OCI-LY3 (cell line): ENCODE data around the gene RBM33.

ENCODE experiments used
- H2AFZ ChIP-seq: fragments of 200-600, 300-600 bp; shearing (Covaris generic); 2 replicates; pipeline ENCODE4 v1.6.0; 2014; ENCODE audit warnings: antibody characterized with exemption, low read depth, low read length
- H3K27ac ChIP-seq: fragments of 200-600, 300-600 bp; sonication (generic); 2 replicates; pipeline ENCODE4 v1.5.1; 2014; ENCODE audit warnings: mild to moderate bottlenecking, low read length, moderate library complexity, mixed read lengths
- H3K27me3 ChIP-seq: fragments of 200-600, 300-600 bp; sonication (generic); 2 replicates; pipeline ENCODE4 v1.6.1; 2014; ENCODE audit warnings: low read depth, low read length, mixed read lengths
- H3K36me3 ChIP-seq: fragments of 200-600, 300-600 bp; sonication (generic); replicated peaks from 2 replicates; pipeline ENCODE3; 2014; ENCODE audit warnings: low read depth, low read length, mixed read lengths
- H3K4me1 ChIP-seq: fragments of 300-600, 200-600 bp; sonication (generic); 2 replicates; pipeline ENCODE4 v1.6.1; 2014; ENCODE audit warnings: low read length, mixed read lengths
- H3K4me2 ChIP-seq: fragments of 200-600, 300-600 bp; sonication (generic); 2 replicates; pipeline ENCODE4 v1.6.1; 2014; ENCODE audit warnings: low read length, mixed read lengths
- H3K4me3 ChIP-seq: fragments of 300-600, 200-600 bp; sonication (generic); 2 replicates; pipeline ENCODE4 v1.5.1; 2014; ENCODE audit warnings: antibody characterized with exemption, mild to moderate bottlenecking, low read length, moderate library complexity
- H3K79me2 ChIP-seq: fragments of 300-600, 200-600 bp; shearing (Covaris generic); 2 replicates; pipeline ENCODE4 v1.6.1; 2014; ENCODE audit warnings: mild to moderate bottlenecking, low read length, mixed read lengths
- H3K9ac ChIP-seq: fragments of 300-600, 200-600 bp; shearing (Covaris generic); 2 replicates; pipeline ENCODE4 v1.6.0; 2014; ENCODE audit warnings: mild to moderate bottlenecking, low read length, moderate library complexity
- H3K9me3 ChIP-seq: fragments of 200-600, 300-600 bp; shearing (Covaris generic); 2 replicates; pipeline ENCODE4 v1.6.1; 2014; ENCODE audit warnings: low read length, mixed read lengths; ENCODE audit not compliant: insufficient read depth
- H4K20me1 ChIP-seq: fragments of 200-600, 300-600 bp; sonication (generic); 2 replicates; pipeline ENCODE4 v1.6.1; 2016; ENCODE audit warnings: low read length, mixed read lengths; ENCODE audit not compliant: insufficient read depth
- EZH2phosphoT487 ChIP-seq: fragments of 200-600 bp; shearing (Covaris generic); IDR thresholded peaks from 2 replicates; pipeline ENCODE4 v1.6.1; 2018; ENCODE audit warnings: antibody characterized with exemption, mixed run types, low read depth
- TF ChIP-seq, protein P1 (sequence below): fragments of 200-600, 300-600 bp; sonication (generic); IDR thresholded peaks from 2 replicates; pipeline ENCODE4 v1.5.1; 2014; ENCODE audit warnings: antibody characterized with exemption, low read length, low read depth

Gene RBM33

DNA sequence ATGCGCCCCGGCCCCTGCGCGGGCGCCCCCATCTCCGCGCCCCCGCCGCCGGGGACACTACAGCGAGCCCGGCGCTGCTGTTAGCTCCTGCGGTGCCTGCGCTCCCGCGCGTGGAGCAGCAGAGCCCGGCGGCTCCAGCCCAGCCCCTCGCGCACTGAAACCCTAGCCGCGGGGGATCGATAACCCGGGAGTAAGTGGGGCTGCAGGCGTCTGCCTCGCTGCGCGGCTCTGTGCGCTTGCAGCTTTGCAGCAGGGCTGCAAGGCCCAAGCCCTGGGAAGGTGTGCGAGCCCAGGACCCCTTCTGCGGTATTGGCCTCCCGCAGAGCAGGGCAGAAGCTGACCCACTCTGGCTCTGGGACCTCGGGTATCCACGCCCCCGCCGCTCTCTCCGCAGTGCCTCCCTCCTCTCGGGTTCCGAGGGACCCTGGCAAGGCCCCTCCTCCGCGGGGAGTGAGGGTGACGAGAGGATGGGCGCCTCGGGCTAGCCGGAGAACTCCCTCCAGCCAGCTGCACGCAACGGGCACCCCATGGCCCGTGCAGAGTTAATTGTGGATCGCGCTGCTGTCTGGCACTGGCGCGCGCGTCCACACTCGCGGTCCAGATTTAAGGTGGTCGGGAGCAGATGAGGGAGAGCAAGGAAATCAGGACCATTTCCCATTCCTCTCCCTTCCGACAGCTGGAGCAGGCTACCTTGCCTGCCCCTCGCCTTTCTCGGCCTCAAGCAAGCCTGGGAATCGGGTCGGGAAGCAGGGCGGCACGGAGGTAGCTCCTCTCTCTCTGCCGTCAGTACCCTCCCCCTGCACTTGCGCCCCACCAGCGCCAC, 165.7 kb downstream of the RBM33 start:
- no peaks in the 10 kb centered on the region for H3K9me3 ChIP-seq
- H3K36me3 ChIP-seq: no peaks in the 10 kb centered on the region
- H2AFZ ChIP-seq: no peak overlapping the region
- H3K27ac ChIP-seq: no peak overlapping the region
- H3K27me3 ChIP-seq: peaks cover 12% of the 10 kb centered on the region; the same call in 1 of the 2 replicates
- H3K9ac ChIP-seq: no peak overlapping the region
- no peaks in the 10 kb centered on the region for H3K79me2 ChIP-seq
- no peak overlapping the region for H3K4me3 ChIP-seq
- no peaks in the 10 kb centered on the region for H3K4me1 ChIP-seq
- H3K4me2 ChIP-seq: no peak overlapping the region
- no peaks in the 10 kb centered on the region for H4K20me1 ChIP-seq
- no peak for TF ChIP-seq EZH2phosphoT487
- TF ChIP-seq, protein P1, sequence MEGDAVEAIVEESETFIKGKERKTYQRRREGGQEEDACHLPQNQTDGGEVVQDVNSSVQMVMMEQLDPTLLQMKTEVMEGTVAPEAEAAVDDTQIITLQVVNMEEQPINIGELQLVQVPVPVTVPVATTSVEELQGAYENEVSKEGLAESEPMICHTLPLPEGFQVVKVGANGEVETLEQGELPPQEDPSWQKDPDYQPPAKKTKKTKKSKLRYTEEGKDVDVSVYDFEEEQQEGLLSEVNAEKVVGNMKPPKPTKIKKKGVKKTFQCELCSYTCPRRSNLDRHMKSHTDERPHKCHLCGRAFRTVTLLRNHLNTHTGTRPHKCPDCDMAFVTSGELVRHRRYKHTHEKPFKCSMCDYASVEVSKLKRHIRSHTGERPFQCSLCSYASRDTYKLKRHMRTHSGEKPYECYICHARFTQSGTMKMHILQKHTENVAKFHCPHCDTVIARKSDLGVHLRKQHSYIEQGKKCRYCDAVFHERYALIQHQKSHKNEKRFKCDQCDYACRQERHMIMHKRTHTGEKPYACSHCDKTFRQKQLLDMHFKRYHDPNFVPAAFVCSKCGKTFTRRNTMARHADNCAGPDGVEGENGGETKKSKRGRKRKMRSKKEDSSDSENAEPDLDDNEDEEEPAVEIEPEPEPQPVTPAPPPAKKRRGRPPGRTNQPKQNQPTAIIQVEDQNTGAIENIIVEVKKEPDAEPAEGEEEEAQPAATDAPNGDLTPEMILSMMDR: no peak

DNA sequence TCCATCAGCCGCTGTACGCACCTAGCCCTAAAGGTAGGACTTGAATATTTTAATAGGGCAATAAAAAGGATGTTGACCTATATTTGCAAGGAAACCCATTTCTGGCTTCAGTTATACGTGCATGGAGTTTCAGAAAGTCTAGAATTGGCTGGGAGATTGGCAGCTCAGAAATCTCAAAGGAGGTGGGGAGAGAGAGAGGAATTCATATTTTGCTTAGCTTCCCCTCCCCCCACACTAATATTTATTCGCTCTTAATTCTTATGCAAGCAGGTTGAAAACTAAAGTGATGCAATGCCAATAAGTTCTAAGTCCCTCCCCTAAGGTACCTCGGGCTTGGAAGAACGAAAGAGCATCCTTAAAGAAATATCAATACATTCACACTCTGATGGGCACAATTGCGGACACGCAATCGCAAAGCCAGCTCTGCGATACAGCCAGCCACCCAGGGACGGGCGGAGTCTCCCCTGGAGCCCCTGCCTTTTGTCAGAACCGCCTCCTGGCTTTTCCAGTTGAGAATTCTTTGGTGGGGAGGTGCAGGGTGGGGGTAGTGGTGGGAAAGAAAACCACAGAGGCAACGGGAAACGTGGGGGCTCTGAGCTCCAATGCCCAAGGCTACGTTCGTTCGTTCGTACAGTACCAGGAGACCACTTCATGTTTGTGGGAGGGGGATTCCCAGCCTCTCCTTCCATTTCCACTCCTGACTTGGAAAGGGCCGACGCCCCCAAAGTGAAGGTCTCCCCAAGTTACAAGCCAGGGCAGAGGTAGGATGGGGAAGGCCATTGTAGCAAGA, 166.5 kb downstream of the RBM33 start:
- no peak overlapping the region for H2AFZ ChIP-seq
- no peak overlapping the region for H3K9ac ChIP-seq
- H3K4me3 ChIP-seq: no peak overlapping the region
- no peaks in the 10 kb centered on the region for H3K79me2 ChIP-seq
- H4K20me1 ChIP-seq: no peaks in the 10 kb centered on the region
- H3K27me3 ChIP-seq: peaks cover 12% of the 10 kb centered on the region; the same call in 1 of the 2 replicates
- no peak overlapping the region for H3K4me2 ChIP-seq
- no peak overlapping the region for H3K27ac ChIP-seq
- no peaks in the 10 kb centered on the region for H3K9me3 ChIP-seq
- H3K4me1 ChIP-seq: peaks cover 4% of the 10 kb centered on the region; the same call in 1 of the 2 replicates
- H3K36me3 ChIP-seq: no peaks in the 10 kb centered on the region
- TF ChIP-seq, protein P1: no peak
- TF ChIP-seq EZH2phosphoT487: no peak

DNA sequence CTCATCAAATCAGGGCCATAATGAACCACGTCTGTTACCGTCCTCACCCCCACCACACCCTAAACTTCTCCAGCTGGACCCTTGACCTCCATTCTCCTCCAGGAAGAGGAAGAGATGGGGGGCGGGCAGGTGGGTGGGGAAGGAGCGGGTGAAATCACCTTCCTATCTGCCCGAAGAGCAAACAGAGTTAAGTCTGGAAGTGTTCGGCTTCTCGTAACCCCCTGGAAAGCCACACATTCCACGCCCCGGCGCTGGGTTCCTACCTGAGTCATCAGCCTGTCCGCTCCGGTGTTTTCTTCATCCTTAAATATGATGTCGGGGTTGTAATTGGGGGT, 167.1 kb downstream of the RBM33 start:
- H2AFZ ChIP-seq: no peak overlapping the region
- H3K36me3 ChIP-seq: no peaks in the 10 kb centered on the region
- no peak overlapping the region for H3K4me2 ChIP-seq
- TF ChIP-seq, protein P1: no peak
- no peak for TF ChIP-seq EZH2phosphoT487
- no peaks in the 10 kb centered on the region for H3K9me3 ChIP-seq
- H3K27ac ChIP-seq: no peak overlapping the region
- no peaks in the 10 kb centered on the region for H4K20me1 ChIP-seq
- no peak overlapping the region for H3K9ac ChIP-seq
- no peak overlapping the region for H3K4me3 ChIP-seq
- H3K4me1 ChIP-seq: peaks cover 4% of the 10 kb centered on the region; the same call in 1 of the 2 replicates
- no peaks in the 10 kb centered on the region for H3K79me2 ChIP-seq
- peaks cover 12% of the 10 kb centered on the region; the same call in 1 of the 2 replicates for H3K27me3 ChIP-seq
